Measurements from ENCODE around the gene DKK2. TPM values are rescaled to one million over a fixed set of nuclear protein-coding genes. Genes with fewer than 3 reads are reported as not detected.

DKK2 gene
- total RNA-seq, 1 donor from 2014 or later = 3.3 TPM

DNA sequence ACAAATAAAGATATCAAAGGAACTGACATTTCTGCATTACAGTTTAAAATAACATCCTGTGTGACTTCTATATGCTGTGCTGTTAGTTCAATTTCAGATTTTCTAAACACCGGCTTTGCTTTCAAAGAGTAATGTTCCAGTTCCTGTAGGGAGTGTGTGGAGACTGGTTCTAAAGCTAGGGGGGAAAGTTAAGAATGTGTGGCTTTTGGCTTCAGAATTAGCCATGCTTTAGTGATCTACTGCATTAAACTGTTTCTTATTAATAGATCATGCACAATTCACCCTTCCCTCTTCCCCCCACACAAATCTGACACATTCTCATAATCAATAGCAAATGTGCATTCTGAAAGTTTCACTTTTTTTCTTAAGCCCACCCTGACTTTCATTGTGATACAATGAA is 32.0 kb upstream of the DKK2 start:
- H3K27ac ChIP-seq (ENCODE audit: low read depth, low read length) = no peak overlapping the region
- Mint-ChIP-seq H3K27ac (ENCODE audit: unreplicated experiment) (no peak overlapping the region), H3K4me1 (ENCODE audit: low read depth, unreplicated experiment) (peaks cover 17% of the 10 kb centered on the region), H3K9me3 (ENCODE audit: unreplicated experiment) (peaks cover 2% of the 10 kb centered on the region), H3K36me3 (ENCODE audit: low read depth, unreplicated experiment) (no peaks in the 10 kb centered on the region), H3K27me3 (ENCODE audit: low read depth, unreplicated experiment) (no peaks in the 10 kb centered on the region), H3K4me3 (ENCODE audit: unreplicated experiment) (no peak overlapping the region)
- DNase-seq (ENCODE audit: low read depth) = no peak
- H4K20me1 ChIP-seq (ENCODE audit: insufficient read depth, low read length) = no peaks in the 10 kb centered on the region
- H3K4me2 ChIP-seq (ENCODE audit: low read length) = peak overlapping the region; percentile 16
- no peak overlapping the region for H2AFZ ChIP-seq (ENCODE audit: low read depth, low read length)
- no peaks in the 10 kb centered on the region for H3K36me3 ChIP-seq (ENCODE audit: insufficient read depth, low read length)
- H3K27me3 ChIP-seq (ENCODE audit: insufficient read depth, low read length) = no peaks in the 10 kb centered on the region
- H3K9me3 ChIP-seq (ENCODE audit: insufficient read depth, low read depth, low read length) = no peaks in the 10 kb centered on the region
- H3K9ac ChIP-seq (ENCODE audit: low read length) = no peak overlapping the region
- peaks cover 10% of the 10 kb centered on the region for H3K4me1 ChIP-seq (ENCODE audit: insufficient read depth, low read length)
- TF ChIP-seq EZH2 (IDR thresholded peaks at IDR 0.05; ENCODE audit: insufficient read depth, low read length) = no peak
- TF ChIP-seq, protein P1, sequence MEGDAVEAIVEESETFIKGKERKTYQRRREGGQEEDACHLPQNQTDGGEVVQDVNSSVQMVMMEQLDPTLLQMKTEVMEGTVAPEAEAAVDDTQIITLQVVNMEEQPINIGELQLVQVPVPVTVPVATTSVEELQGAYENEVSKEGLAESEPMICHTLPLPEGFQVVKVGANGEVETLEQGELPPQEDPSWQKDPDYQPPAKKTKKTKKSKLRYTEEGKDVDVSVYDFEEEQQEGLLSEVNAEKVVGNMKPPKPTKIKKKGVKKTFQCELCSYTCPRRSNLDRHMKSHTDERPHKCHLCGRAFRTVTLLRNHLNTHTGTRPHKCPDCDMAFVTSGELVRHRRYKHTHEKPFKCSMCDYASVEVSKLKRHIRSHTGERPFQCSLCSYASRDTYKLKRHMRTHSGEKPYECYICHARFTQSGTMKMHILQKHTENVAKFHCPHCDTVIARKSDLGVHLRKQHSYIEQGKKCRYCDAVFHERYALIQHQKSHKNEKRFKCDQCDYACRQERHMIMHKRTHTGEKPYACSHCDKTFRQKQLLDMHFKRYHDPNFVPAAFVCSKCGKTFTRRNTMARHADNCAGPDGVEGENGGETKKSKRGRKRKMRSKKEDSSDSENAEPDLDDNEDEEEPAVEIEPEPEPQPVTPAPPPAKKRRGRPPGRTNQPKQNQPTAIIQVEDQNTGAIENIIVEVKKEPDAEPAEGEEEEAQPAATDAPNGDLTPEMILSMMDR (IDR thresholded peaks at IDR 0.05; ENCODE audit: insufficient read depth, low read depth, low read length) = no peak
- no peaks in the 10 kb centered on the region for H3K79me2 ChIP-seq (ENCODE audit: insufficient read depth, low read length)
- no peak for FAIRE-seq
- H3K4me3 ChIP-seq (ENCODE audit: insufficient read depth, low read depth, low read length) = no peak overlapping the region

DNA sequence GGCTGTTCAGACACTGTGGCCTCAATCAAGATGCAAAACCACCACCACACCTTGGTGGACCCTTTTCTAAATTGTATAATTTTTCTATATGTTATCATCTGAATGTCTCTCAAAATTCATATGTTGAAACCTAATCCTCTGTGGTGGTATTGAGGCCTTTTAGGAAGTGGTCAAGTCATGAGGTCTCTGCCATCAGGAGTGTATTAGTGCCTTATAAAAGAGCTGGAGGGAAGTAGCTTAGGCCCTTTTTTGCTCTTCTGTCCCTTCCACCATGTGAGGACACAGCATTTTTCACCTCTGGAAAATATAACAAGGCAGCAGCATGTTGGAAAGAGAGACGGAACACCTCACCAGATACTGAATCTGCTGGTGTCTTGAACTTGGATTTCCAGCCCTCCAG is 30.5 kb upstream of the DKK2 start:
- H3K9ac ChIP-seq (ENCODE audit: low read length) = no peak overlapping the region
- peaks cover 2% of the 10 kb centered on the region for H3K9me3 Mint-ChIP-seq (ENCODE audit: unreplicated experiment)
- no peaks in the 10 kb centered on the region for H3K36me3 ChIP-seq (ENCODE audit: insufficient read depth, low read length)
- no peaks in the 10 kb centered on the region for H3K27me3 Mint-ChIP-seq (ENCODE audit: low read depth, unreplicated experiment)
- TF ChIP-seq, protein P1 (IDR thresholded peaks at IDR 0.05; ENCODE audit: insufficient read depth, low read depth, low read length) = no peak
- TF ChIP-seq EZH2 (IDR thresholded peaks at IDR 0.05; ENCODE audit: insufficient read depth, low read length) = no peak
- no peaks in the 10 kb centered on the region for H3K27me3 ChIP-seq (ENCODE audit: insufficient read depth, low read length)
- no peak for FAIRE-seq
- H3K9me3 ChIP-seq (ENCODE audit: insufficient read depth, low read depth, low read length) = no peaks in the 10 kb centered on the region
- peaks cover 10% of the 10 kb centered on the region for H3K4me1 ChIP-seq (ENCODE audit: insufficient read depth, low read length)
- no peak overlapping the region for H3K4me3 Mint-ChIP-seq (ENCODE audit: unreplicated experiment)
- H3K27ac Mint-ChIP-seq (ENCODE audit: unreplicated experiment) = no peak overlapping the region
- no peaks in the 10 kb centered on the region for H3K79me2 ChIP-seq (ENCODE audit: insufficient read depth, low read length)
- DNase-seq (ENCODE audit: low read depth) = no peak
- H3K4me2 ChIP-seq (ENCODE audit: low read length) = no peak overlapping the region
- peaks cover 17% of the 10 kb centered on the region for H3K4me1 Mint-ChIP-seq (ENCODE audit: low read depth, unreplicated experiment)
- H3K27ac ChIP-seq (ENCODE audit: low read depth, low read length) = no peak overlapping the region
- H3K36me3 Mint-ChIP-seq (ENCODE audit: low read depth, unreplicated experiment) = no peaks in the 10 kb centered on the region
- no peak overlapping the region for H3K4me3 ChIP-seq (ENCODE audit: insufficient read depth, low read depth, low read length)
- H2AFZ ChIP-seq (ENCODE audit: low read depth, low read length) = no peak overlapping the region
- no peaks in the 10 kb centered on the region for H4K20me1 ChIP-seq (ENCODE audit: insufficient read depth, low read length)

DNA sequence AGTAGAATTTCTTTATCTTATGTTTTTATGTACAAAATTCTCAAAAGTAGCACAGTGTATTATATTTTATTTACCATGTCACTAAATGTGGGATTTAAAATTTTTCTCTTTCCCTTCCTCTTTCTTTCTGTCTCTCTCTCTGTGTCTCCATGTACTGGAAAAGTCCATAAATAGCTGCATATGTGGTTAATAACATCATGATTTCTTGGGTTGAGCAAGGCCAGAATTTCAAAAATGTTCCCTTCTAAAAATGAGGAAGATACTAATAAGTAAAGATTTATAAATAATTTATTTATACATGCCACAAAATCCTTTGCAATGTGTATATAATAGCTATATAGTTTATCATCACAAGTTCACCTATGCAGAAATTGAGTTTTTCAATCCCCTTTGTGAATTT is 29.1 kb upstream of the DKK2 start:
- Histone ChIP-seq H3K27ac (ENCODE audit: low read depth, low read length) (no peak overlapping the region), H3K4me2 (ENCODE audit: low read length) (no peak overlapping the region), H3K9ac (ENCODE audit: low read length) (no peak overlapping the region), H3K79me2 (ENCODE audit: insufficient read depth, low read length) (no peaks in the 10 kb centered on the region), H2AFZ (ENCODE audit: low read depth, low read length) (no peak overlapping the region), H3K27me3 (ENCODE audit: insufficient read depth, low read length) (no peaks in the 10 kb centered on the region), H3K4me3 (ENCODE audit: insufficient read depth, low read depth, low read length) (no peak overlapping the region), H3K36me3 (ENCODE audit: insufficient read depth, low read length) (no peaks in the 10 kb centered on the region), H4K20me1 (ENCODE audit: insufficient read depth, low read length) (no peaks in the 10 kb centered on the region), H3K4me1 (ENCODE audit: insufficient read depth, low read length) (peaks cover 11% of the 10 kb centered on the region), H3K9me3 (ENCODE audit: insufficient read depth, low read depth, low read length) (no peaks in the 10 kb centered on the region)
- Mint-ChIP-seq H3K27ac (ENCODE audit: unreplicated experiment) (no peak overlapping the region), H3K36me3 (ENCODE audit: low read depth, unreplicated experiment) (no peaks in the 10 kb centered on the region), H3K27me3 (ENCODE audit: low read depth, unreplicated experiment) (no peaks in the 10 kb centered on the region), H3K4me1 (ENCODE audit: low read depth, unreplicated experiment) (peaks cover 14% of the 10 kb centered on the region), H3K4me3 (ENCODE audit: unreplicated experiment) (no peak overlapping the region), H3K9me3 (ENCODE audit: unreplicated experiment) (no peaks in the 10 kb centered on the region)
- DNase-seq (ENCODE audit: low read depth) (no peak), FAIRE-seq (no peak)
- TF ChIP-seq EZH2 (IDR thresholded peaks at IDR 0.05; ENCODE audit: insufficient read depth, low read length) = no peak
- TF ChIP-seq, protein P1 (IDR thresholded peaks at IDR 0.05; ENCODE audit: insufficient read depth, low read depth, low read length) = no peak

All from astrocyte (in vitro differentiated cells and primary cell).